ENCODE results near the gene P4HA2.

GRCh38 chr5:132142459-132142858 lies 85.2 kb downstream of the P4HA2 start:
- TF ChIP-seq, protein P1, sequence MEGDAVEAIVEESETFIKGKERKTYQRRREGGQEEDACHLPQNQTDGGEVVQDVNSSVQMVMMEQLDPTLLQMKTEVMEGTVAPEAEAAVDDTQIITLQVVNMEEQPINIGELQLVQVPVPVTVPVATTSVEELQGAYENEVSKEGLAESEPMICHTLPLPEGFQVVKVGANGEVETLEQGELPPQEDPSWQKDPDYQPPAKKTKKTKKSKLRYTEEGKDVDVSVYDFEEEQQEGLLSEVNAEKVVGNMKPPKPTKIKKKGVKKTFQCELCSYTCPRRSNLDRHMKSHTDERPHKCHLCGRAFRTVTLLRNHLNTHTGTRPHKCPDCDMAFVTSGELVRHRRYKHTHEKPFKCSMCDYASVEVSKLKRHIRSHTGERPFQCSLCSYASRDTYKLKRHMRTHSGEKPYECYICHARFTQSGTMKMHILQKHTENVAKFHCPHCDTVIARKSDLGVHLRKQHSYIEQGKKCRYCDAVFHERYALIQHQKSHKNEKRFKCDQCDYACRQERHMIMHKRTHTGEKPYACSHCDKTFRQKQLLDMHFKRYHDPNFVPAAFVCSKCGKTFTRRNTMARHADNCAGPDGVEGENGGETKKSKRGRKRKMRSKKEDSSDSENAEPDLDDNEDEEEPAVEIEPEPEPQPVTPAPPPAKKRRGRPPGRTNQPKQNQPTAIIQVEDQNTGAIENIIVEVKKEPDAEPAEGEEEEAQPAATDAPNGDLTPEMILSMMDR (IDR thresholded peaks at IDR 0.05), result no peak
- TF ChIP-seq POLR2AphosphoS5 (IDR thresholded peaks at IDR 0.05), result no peak
- no peak for TF ChIP-seq POLR2A (IDR thresholded peaks at IDR 0.05)
- TF ChIP-seq EP300 (IDR thresholded peaks at IDR 0.05; ENCODE audit: low read depth), result no peak
